Inferior parietal cortex (tissue), 1 donor: ENCODE data around the gene TNRC18.

Source experiments
- DNase-seq: peaks from one replicate; pipeline ENCODE4 v3.0.0-alpha.2; 2016; ENCODE audit errors: extremely low spot score

TNRC18 gene

GRCh38 chr7:5452470-5452899 lies 28.9 kb upstream of the TNRC18 start:
- no peak for DNase-seq

GRCh38 chr7:5451391-5451790 lies 27.8 kb upstream of the TNRC18 start:
- no peak for DNase-seq

DNA sequence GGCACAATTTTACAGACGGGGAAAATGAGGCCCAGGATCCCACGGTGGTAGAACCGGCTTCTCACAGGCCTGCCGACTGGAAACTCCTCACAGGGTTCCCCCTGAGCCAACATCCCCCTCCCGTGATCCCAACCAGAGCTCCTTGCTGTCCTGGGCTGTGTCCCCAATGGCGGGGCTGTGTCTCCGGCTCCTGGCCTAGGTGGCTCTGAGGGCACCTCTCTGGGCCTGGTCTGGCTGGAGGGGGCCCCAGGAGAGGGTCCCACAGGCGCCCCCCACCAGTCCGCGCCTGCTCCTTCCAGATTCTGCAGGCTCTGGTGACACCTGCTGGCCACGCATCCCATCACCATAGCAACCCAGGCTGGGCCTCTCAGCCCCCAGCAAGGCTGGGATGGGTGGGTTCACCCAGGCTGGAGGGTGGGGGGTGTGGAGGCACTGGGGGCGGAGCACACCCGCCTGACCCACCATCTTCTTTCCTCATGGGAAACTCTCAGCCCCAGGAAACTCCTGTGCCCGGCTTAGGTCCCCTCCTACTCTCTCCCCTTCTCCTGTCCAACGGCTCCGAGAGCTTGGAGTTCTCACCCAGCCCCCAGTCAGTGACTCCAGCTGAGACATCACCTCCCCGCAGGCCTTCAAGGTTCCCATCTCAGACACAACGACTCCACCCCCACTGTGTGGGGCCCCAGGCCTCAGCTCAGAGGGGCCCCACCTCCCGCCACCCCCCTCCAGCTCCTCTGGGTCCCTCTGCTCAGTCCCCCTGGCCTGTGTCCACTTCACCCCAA lies 27.1 kb upstream of the TNRC18 start:
- DNase-seq, result no peak

DNA sequence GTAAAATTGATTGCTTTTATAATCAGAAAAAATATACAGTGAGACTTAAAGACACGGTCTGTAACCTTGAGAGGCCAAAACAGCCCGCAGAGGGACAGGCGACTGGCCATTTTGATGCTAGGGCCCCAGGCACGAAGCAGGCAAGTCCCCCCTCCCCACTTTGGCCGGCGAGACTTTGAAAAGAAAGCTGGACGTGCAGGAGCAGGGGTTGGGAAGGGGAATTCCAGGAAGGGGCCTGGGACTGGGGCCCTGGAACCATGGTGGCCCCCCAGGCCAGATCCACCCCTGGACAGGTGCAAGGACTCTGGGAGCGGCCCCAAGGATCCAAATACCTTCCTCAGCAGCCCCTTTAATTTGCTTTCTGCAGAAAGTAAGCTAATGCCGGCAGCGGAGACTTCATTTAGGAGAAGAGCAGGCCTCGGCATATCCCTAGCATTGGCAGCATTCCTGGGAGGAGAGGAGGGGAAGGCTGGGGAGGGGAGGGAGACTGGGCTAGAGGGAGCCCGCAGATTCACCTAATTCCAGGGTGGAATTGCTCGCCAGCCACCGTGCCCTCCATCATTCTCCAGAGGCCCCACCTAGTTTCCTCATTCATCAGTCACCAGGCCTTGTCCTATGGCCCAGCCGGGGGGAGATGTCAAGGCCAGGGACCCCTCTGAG lies 24.9 kb upstream of the TNRC18 start:
- DNase-seq, result no peak

DNA sequence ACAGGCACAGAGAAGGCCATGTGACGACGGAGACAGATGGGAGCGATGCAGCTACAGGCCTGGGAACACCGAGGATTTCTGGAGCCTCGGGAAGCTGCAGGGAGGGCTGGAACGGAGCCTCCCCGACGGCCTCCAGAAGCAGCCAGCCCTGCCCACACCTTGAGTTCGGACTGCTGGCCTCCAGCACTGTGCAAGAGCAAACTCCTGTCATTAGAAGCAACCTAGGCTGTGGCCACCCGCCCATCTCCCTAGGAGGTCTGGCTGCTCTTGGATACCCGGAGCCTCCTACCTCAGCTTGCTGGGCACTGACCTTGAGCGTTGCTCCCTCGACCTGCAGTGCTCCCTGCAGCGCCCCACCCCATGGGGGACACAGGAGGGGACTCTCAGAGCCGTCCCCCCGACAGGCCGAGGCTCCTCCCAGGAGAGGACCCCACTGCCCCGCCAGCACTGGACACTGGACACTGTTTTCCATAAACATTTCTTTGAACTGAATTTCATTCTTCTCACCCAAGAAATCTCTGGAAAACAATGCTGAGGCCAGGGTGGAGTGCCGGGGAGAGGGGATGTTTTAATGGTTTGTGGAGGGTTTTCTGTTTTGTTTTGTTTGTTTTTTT lies 22.5 kb upstream of the TNRC18 start:
- DNase-seq, result no peak

GRCh38 chr7:5443678-5444077 lies 20.0 kb upstream of the TNRC18 start:
- no peak for DNase-seq

DNA sequence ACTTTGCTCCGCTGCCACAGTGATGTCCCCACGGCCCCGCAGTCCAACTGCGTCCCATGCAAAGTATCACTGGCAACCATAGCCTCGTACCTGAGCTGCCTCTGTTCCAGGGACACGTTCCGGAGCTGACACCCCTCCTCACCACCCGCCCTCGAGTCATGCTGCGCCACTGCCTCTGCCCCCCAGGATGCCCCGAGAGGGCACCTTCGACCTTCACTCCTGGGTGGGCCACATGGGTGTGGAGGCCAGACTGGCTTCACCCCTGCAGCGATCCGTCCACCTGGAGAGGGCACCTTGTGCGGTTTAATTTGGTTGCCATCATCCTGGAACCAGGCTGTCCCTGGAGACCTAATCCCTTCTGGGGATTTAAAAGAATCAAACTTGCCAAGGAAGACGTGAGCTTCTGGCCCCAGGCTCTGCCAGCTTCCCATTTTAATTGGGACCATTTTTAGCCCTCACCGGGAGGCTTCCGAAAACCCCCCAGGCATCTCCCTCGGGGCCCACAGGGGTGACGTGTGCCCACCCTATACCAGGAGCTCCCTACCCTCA lies 19.2 kb upstream of the TNRC18 start:
- DNase-seq, result no peak

DNA sequence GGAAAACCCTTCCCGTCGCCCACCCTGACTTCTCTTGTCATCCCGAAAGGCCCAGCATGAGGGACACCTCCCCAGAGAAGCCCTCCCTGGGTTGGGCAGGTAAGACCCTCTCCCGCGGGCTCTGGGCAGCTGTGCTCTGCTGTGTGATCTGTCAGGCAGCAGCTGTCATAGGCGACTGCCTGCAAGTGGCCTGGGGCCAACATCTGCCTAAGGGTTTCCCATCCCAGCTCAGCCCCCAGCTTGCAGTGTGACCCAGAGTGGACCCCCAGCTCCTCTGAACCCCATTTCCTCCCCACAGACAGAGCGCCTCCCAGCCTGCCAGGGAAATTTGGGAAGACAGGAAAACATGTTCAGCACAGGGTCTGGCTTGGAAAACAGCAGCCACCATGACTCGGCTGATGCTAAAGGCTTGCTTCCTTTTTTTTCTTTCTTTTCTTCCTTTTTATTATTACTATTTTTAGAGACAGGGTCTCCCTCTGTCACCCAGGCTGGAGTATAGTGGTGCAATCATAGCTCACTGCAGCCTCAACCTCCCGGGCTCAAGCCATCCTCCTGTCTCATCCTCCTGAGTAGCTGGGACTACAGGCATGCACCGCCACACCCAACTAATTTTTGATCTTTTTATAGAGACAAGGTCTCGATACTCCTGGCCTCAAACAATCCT lies 18.3 kb upstream of the TNRC18 start:
- DNase-seq, result no peak

- no peak for DNase-seq
These were observed 16.2 kb upstream of the TNRC18 start for GRCh38 chr7:5439572-5440496.

DNA sequence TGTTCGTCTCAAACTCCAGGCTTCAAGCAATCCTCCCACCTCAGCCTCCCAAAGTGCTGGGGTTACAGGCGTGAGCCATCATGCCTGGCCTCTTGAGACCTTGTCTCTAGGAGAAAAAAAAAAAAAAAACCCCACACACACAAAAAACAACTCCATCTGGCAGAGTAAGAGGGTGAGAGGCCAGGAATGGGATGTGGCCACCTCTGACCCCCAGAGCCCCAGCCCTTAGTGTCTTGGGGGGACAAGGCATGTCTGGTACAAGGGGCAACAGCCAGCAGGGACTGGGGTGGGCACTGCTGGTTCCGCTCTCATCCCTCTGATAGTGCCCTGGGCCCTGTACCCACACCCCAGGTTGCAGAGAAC lies 15.6 kb upstream of the TNRC18 start:
- no peak for DNase-seq

DNA sequence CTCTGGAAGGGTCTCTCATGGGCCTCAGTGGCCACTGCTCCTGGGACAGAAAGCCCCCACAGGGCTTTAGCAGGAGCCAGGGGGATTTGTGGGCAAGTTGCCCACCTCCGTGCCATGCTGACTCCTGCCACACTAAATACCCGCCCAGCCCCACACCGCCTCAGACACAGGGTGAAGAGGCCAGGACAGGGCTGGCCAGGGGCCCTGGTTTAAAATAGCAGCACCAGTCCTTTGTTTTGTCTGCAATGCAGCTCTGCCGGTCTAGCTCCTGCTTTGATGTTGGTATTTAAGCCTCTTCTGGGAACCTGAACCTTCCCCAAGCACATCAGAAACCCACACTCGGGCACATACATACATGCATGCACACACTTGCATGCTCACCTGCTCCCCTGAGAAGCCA lies 14.4 kb upstream of the TNRC18 start:
- no peak for DNase-seq

- DNase-seq, result no peak
These were observed 13.8 kb upstream of the TNRC18 start for GRCh38 chr7:5437348-5437892.

DNA sequence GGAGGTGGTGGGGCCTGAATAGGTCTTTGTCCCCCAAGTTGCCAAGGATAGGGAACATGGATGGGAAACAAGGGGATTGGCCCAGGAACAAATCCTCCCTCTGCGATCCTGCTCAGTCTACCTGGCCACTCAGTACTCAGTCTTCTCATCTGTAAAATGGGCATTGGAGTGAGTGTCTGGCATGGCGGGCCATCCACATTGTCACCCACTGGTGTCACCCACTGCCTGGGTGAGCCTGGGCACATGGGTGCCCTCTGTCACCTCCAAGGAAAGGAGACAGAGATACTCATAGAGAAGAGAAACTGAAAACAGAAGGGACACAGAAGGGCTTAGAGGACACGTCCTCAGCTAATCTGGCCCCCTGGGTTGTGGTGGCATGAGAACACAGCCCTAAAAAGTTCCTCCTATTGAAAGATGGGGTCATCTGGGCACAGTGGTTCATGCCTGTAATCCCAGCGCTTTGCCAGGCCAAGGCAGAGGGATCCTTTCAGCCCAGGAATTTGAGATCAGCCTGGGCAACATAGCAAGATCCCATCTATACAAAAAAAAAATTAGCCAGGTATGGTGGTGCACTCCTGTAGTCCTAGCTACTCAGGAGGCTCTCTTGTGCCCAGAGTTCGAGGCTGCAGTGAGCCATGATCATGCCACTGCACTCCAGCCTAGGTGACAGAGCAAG lies 12.5 kb upstream of the TNRC18 start:
- DNase-seq, result no peak

DNA sequence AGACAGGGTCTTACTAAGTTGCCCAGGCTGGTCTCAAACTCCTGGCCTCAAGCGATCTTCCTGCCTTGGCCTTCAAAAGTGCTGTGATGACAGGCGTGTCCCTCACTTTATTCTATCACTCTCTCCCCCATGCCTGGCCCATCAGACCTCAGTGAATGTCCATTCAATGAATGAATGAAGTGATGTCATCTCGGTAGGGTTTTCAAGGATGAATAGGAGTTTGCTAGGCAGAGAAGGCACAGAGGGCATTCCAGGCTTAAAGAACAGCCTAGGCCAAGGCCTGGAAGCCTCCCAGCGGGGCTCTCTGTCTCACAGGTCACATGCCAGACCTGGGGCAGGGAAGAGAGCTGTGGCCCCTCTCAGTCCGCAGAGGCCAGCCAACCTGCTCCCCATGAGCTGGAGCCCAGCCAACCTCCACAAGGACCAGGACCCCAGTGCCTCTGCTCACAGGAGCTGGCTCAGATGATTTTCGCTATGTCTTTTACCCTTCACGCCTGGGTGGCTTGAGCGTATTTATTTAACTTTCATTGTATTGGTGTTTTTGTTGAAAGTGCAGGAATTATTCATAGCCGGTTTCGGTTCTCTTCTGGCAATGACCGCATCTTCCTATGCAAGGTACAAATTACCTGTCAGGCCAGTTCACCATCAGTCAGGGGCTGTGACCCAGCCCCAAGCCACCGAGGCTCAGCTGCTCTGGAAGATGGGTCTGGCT lies 11.8 kb upstream of the TNRC18 start:
- DNase-seq, result no peak

DNA sequence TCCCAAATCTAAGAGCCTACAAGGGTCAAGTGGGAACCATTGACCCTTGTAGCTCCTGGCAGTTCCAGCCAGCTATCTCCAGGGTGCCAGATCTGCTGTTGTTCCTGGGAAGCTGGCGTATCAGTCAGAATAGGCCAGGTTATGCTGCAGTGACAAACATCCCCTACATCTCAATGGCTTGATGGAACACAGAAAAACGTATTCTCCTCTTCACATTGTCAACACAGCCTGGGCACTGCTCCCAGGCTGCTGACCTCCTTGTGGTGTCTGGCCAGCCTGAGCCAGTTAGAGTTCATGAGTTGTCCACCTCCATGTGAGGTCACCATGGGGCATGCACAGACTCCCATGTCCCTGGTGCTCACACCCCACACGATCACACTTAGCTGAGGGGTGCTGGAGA lies 9.5 kb upstream of the TNRC18 start:
- DNase-seq, result no peak

DNA sequence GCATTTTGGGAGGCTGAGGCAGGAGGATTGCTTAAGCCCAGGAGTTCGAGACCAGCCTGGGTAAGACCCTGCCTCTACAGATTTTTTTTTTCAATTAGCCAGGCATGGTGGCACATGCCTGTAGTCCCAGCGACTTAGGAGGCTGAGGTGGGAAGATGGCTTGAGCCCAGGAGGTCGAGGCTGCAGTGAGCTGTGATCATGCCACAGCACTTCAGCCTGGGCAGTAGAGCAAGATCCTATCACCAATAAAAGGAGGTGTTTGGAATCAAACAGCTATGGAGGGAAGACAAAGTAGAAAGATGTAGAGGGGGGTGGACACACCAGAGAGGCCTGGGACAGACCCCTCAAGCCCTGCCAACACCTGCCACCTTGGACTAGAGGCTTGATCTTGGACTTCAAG lies 9.1 kb upstream of the TNRC18 start:
- DNase-seq, result no peak

DNA sequence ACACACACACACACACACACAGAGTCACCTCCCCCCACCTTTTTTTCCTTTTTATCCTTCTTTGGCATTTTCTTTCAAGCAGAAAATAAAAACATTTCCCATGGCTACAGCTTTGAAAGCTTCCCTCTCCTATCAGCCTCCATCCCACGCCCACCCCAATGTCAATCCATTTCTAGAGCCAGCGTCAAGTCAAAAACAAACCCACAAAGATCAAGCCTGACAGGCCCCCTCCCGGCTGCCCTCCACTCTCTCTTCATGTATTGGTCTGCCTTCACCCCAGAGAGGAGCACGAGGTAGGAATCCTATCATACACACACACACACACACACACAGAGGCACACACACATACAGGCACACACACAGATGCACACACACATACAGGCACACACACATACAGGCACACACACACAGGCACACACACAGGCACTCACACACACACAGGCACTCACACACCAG lies 8.0 kb upstream of the TNRC18 start:
- no peak for DNase-seq

DNA sequence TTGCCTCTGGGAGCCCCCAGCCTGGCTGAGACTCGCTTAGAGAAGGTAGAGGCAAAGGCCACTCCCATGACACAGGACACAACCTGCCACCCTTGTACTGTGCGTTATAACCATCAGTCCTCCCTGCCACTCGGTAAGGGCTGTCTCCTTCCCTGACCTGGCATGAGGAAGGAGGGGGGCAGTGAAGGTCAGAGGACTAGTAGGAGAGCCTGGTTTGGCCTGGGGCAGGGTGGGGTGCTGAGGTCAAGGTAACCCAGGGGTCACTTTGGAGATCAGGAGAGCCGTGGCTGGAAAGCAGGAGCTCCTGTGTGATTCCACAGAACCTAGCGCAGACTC lies 6.9 kb upstream of the TNRC18 start:
- no peak for DNase-seq

DNA sequence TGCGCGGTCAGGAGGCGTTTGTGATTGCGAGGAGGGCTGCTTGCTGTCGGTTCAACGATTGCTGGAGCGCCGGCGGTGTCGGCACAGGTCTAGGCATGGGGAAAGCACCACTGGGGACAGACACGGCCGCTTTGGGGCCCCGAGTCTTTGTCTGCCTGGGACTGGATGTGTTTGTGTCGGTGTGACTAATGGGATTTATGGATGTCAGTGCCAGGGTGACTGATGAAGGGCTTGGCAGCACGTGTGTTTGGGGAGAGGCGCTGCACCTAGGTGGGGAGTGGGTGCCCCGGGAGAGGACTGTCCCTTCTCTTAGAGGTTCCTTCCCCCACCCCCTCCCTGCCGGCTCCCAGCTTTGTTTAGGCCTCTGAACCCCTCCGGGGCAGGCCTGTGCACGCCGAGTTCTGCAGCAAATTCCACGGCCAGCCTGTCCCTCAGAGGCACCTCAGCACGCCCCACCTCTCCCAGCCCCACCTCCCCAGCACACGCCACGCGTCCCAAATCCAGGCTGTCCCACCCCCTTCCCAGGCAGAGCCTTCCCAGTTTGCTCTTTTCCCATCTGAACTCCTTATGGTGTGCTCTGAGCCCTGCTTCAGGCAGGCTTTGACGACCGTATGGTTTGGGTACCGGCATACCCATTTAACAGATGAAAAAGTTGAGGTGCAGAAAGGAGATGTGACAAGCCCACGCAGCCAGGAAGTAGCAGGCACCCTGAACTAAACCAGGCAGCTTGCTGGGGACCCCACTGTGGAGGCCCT lies 6.4 kb upstream of the TNRC18 start:
- DNase-seq, result no peak
